CD4-positive, alpha-beta T cell (primary cell): Measurements from ENCODE around the gene L1TD1. TPM values are rescaled to one million over a fixed set of nuclear protein-coding genes. Genes with fewer than 3 reads are reported as not detected.
"Not testable (repeated sequence)": the region's sequence is repeated elsewhere in the genome, so short reads cannot be mapped to it uniquely, and the experiment has no call there.

Source experiments
- ATAC-seq: fragments of 200-7000 bp; cut with Tn5 transposase; one replicate; pipeline ENCODE4 v1.10.0; 2022; ENCODE audit warnings: mild to moderate bottlenecking; ENCODE audit not compliant: poor library complexity
- CTCF ChIA-PET: fragments of 350-600 bp; sonication (Branson Sonifier 250); formaldehyde crosslinking; loops from one replicate; lab custom pipeline; 2021; ENCODE audit warnings: antibody characterized with exemption, inconsistent platforms; lab: Charles Lee
- POLR2A ChIA-PET: fragments of 350-600 bp; sonication (Branson Sonifier 250); formaldehyde crosslinking; loops from one replicate; lab custom pipeline; 2021; ENCODE audit warnings: antibody characterized with exemption, inconsistent platforms; lab: Charles Lee
- DNase-seq, 14 experiments: peaks; one replicate each; pipeline ENCODE4 v3.0.0-alpha.2; 2013 to 2020; ENCODE audit warnings: mixed read lengths in 2 of 14
- H3K27ac ChIP-seq, 2 donors: one replicate each; pipeline versions ENCODE4 v1.5.1 to v1.7.0; 2013; ENCODE audit warnings: low read length in 2 of 2, low read depth in 1 of 2, mild to moderate bottlenecking in 1 of 2
- H3K27me3 ChIP-seq, 2 experiments: 1 replicate in 1 of 2; 2 replicates in 1 of 2; pipeline versions ENCODE4 v1.6.1 to v1.7.0; 2013; ENCODE audit warnings: low read length in 2 of 2, control low read depth in 1 of 2, mild to moderate bottlenecking in 1 of 2, moderate library complexity in 1 of 2; ENCODE audit not compliant: insufficient read depth in 2 of 2, control insufficient read depth in 1 of 2
- H3K36me3 ChIP-seq: one replicate; pipeline ENCODE4 v1.6.1; 2013; ENCODE audit warnings: low read length, control low read depth; ENCODE audit not compliant: insufficient read depth
- H3K4me1 ChIP-seq: one replicate; pipeline ENCODE4 v1.6.1; 2013; ENCODE audit warnings: low read length, control low read depth; ENCODE audit not compliant: insufficient read depth
- H3K4me3 ChIP-seq: one replicate; pipeline ENCODE4 v1.5.1; 2013; ENCODE audit warnings: mild to moderate bottlenecking, low read length, moderate library complexity
- H3K9me3 ChIP-seq, 2 experiments: 1 replicate in 1 of 2; 2 replicates in 1 of 2; pipeline versions ENCODE4 v1.6.1 to v1.7.0; 2013; ENCODE audit warnings: low read length in 2 of 2, mild to moderate bottlenecking in 2 of 2, control low read depth in 1 of 2, moderate library complexity in 1 of 2; ENCODE audit not compliant: control insufficient read depth in 1 of 2, insufficient read depth in 1 of 2
- H3K27ac Mint-ChIP-seq: one replicate; pipeline ENCODE4 v1.8.0; 2020; ENCODE audit warnings: mixed read lengths
- H3K27me3 Mint-ChIP-seq: one replicate; pipeline ENCODE4 v1.8.0; 2021; ENCODE audit warnings: mixed read lengths
- H3K36me3 Mint-ChIP-seq: one replicate; pipeline ENCODE4 v1.8.0; 2021; ENCODE audit warnings: low read depth, mixed read lengths
- H3K4me1 Mint-ChIP-seq: one replicate; pipeline ENCODE4 v1.8.0; 2021; ENCODE audit warnings: low read depth, mixed read lengths
- H3K4me3 Mint-ChIP-seq: one replicate; pipeline ENCODE4 v1.8.0; 2020; ENCODE audit warnings: mild to moderate bottlenecking, mixed read lengths
- H3K9me3 Mint-ChIP-seq: one replicate; pipeline ENCODE4 v1.8.0; 2020; ENCODE audit warnings: mixed read lengths
- CTCF ChIP-seq: fragments of 200-600 bp; IDR thresholded peaks from one replicate; pipeline ENCODE4 v1.8.0; 2022; ENCODE audit warnings: antibody characterized with exemption, mild to moderate bottlenecking
- intact Hi-C, 2 experiments: fragments of 100-400 bp; cut with DNase I in 1 of 2; cut with micrococcal nuclease in 1 of 2; formaldehyde crosslinking; loops; one replicate each; pipeline versions ENCODE4 v1.15.1 to v1.9.0; 2023 to 2025; cut with DNase I, micrococcal nuclease
- total RNA-seq, 174 experiments: library from RNA in 2 of 174; stranded (reverse) in 2 of 174; gene quantifications; one replicate each; pipeline ENCODE4 v1.2.3 and lab custom pipeline; 2021 to 2026

L1TD1 gene
- total RNA-seq, 2 experiments from 2014 or later: 0.06 TPM; not detected in 1

- POLR2A ChIA-PET, intact Hi-C loops, H3K4me1 Mint-ChIP-seq: not testable (repeated sequence)
Observed at GRCh38 chr1:62183164-62184020, 11.3 kb upstream of the L1TD1 start.

GRCh38 chr1:62184336-62184735, 10.3 kb upstream of the L1TD1 start:
- H3K27me3 Mint-ChIP-seq: no peaks in the 10 kb centered on the region
- POLR2A ChIA-PET: no interaction called here
- TF ChIP-seq CTCF: no peak

More at GRCh38 chr1:62183164-62184020, 11.3 kb upstream of the L1TD1 start:
- H3K9me3 ChIP-seq, H3K27ac ChIP-seq, H3K36me3 Mint-ChIP-seq, H3K27me3 ChIP-seq, H3K27me3 Mint-ChIP-seq, DNase-seq, H3K4me3 ChIP-seq, H3K4me3 Mint-ChIP-seq, ATAC-seq, H3K36me3 ChIP-seq, H3K27ac Mint-ChIP-seq, H3K9me3 Mint-ChIP-seq, H3K4me1 ChIP-seq: not testable (repeated sequence)
- CTCF ChIA-PET: interaction anchor here (1.4 kb wide), 1 partner anchor 8 kb away, joined by 3 read pairs; no protein-coding TSS in a partner anchor

GRCh38 chr1:62185233-62185632, 9.4 kb upstream of the L1TD1 start:
- H3K36me3 Mint-ChIP-seq, H3K4me1 ChIP-seq, DNase-seq, H3K9me3 ChIP-seq, ATAC-seq, H3K27ac Mint-ChIP-seq, H3K27ac ChIP-seq, H3K4me3 ChIP-seq, H3K4me1 Mint-ChIP-seq, intact Hi-C loops, H3K27me3 Mint-ChIP-seq, H3K9me3 Mint-ChIP-seq, H3K36me3 ChIP-seq, H3K27me3 ChIP-seq, POLR2A ChIA-PET, H3K4me3 Mint-ChIP-seq: not testable (repeated sequence)
- CTCF ChIA-PET: interaction anchor here (1.4 kb wide), 1 partner anchor 10 kb away, joined by 3 read pairs; no protein-coding TSS in a partner anchor

More at GRCh38 chr1:62184336-62184735, 10.3 kb upstream of the L1TD1 start:
- H3K27ac Mint-ChIP-seq: no peak overlapping the region
- no peak for ATAC-seq
- H3K36me3 Mint-ChIP-seq: no peaks in the 10 kb centered on the region
- Histone ChIP-seq H3K4me1 (no peaks in the 10 kb centered on the region), H3K27ac (no peak overlapping the region), H3K36me3 (no peaks in the 10 kb centered on the region), H3K9me3 (no peaks in the 10 kb centered on the region), H3K27me3 (no peaks in the 10 kb centered on the region), H3K4me3 (no peak overlapping the region)
- CTCF ChIA-PET: interaction anchor here (1.4 kb wide), 1 partner anchor 9 kb away, joined by 3 read pairs; no protein-coding TSS in a partner anchor
- no peaks in the 10 kb centered on the region for H3K4me1 Mint-ChIP-seq
- no peak for DNase-seq
- intact Hi-C loops: no loop called here
- H3K4me3 Mint-ChIP-seq: no peak overlapping the region
- H3K9me3 Mint-ChIP-seq: no peaks in the 10 kb centered on the region

GRCh38 chr1:62185677-62186076, 9.0 kb upstream of the L1TD1 start:
- H3K36me3 Mint-ChIP-seq: no peaks in the 10 kb centered on the region
- no peaks in the 10 kb centered on the region for H3K27me3 Mint-ChIP-seq
- Histone ChIP-seq H3K27ac (no peak overlapping the region), H3K4me1 (no peaks in the 10 kb centered on the region), H3K27me3 (no peaks in the 10 kb centered on the region), H3K36me3 (no peaks in the 10 kb centered on the region), H3K9me3 (no peaks in the 10 kb centered on the region), H3K4me3 (no peak overlapping the region)
- ChIA-PET CTCF (no interaction called here), POLR2A (no interaction called here)
- TF ChIP-seq CTCF: no peak
- DNase-seq: no peak
- no peak overlapping the region for H3K4me3 Mint-ChIP-seq
- ATAC-seq: no peak
- intact Hi-C loops: no loop called here
- H3K4me1 Mint-ChIP-seq: no peaks in the 10 kb centered on the region
- no peaks in the 10 kb centered on the region for H3K9me3 Mint-ChIP-seq
- H3K27ac Mint-ChIP-seq: no peak overlapping the region
